PFSK-1 (cell line): ENCODE data around the gene ARHGAP18.

Experiments
- FOXP2 ChIP-seq: optimal IDR thresholded peaks from 2 replicates; pipeline ENCODE3; 2011; ENCODE audit warnings: borderline replicate concordance, control low read depth, inconsistent platforms; ENCODE audit not compliant: insufficient read depth; ENCODE audit errors: extremely low read length, extremely low read depth
- POLR2AphosphoS5 ChIP-seq: IDR thresholded peaks from 2 replicates; pipeline ENCODE4 v1.6.1; 2012; ENCODE audit warnings: low read depth, mild to moderate bottlenecking, control low read depth, low read length, moderate library complexity
- REST ChIP-seq, 2 experiments: IDR thresholded peaks; 2 replicates each; pipeline versions ENCODE4 v1.6.1 to v1.8.0; 2011 to 2012; ENCODE audit warnings: low read depth in 2 of 2, low read length in 2 of 2, control low read depth in 1 of 2, inconsistent platforms in 1 of 2, mild to moderate bottlenecking in 1 of 2, moderate library complexity in 1 of 2; ENCODE audit not compliant: insufficient read depth in 1 of 2
- SIN3A ChIP-seq: IDR thresholded peaks from 2 replicates; pipeline ENCODE4 v1.6.1; 2012; ENCODE audit warnings: mild to moderate bottlenecking, low read length, moderate library complexity, borderline replicate concordance; ENCODE audit not compliant: insufficient read depth
- TAF1 ChIP-seq: IDR thresholded peaks from 2 replicates; pipeline ENCODE4 v1.6.1; 2012; ENCODE audit warnings: low read length, control low read depth, borderline replicate concordance; ENCODE audit not compliant: insufficient read depth

ARHGAP18 gene

GRCh38 chr6:129744880-129745237 is 34.9 kb upstream of the ARHGAP18 start:
- no peak for TF ChIP-seq POLR2AphosphoS5
- no peak for TF ChIP-seq FOXP2
- TF ChIP-seq REST (IDR thresholded peaks at IDR 0.05; ENCODE audit: insufficient read depth in 1 of 2, low read depth in 2 of 2, low read length in 2 of 2): no peak
- TF ChIP-seq SIN3A: no peak
- TF ChIP-seq TAF1: no peak

GRCh38 chr6:129744201-129744879 is 34.4 kb upstream of the ARHGAP18 start:
- TF ChIP-seq TAF1 (no peak), POLR2AphosphoS5 (no peak), FOXP2 (no peak), REST (IDR thresholded peaks at IDR 0.05; ENCODE audit: insufficient read depth in 1 of 2, low read depth in 2 of 2, low read length in 2 of 2) (no peak), SIN3A (no peak; the same call in 1 of the 2 replicates)

- TF ChIP-seq SIN3A (no peak), POLR2AphosphoS5 (no peak), REST (IDR thresholded peaks at IDR 0.05; ENCODE audit: insufficient read depth in 1 of 2, low read depth in 2 of 2, low read length in 2 of 2) (no peak), FOXP2 (no peak), TAF1 (no peak)
These were observed 30.0 kb upstream of the ARHGAP18 start for GRCh38 chr6:129740013-129740412.

- TF ChIP-seq TAF1: no peak
- TF ChIP-seq POLR2AphosphoS5: no peak
- no peak for TF ChIP-seq SIN3A
- no peak for TF ChIP-seq FOXP2
- TF ChIP-seq REST (IDR thresholded peaks at IDR 0.05; ENCODE audit: insufficient read depth in 1 of 2, low read depth in 2 of 2, low read length in 2 of 2): no peak
These were observed 26.1 kb upstream of the ARHGAP18 start for GRCh38 chr6:129736105-129736504.

- no peak for TF ChIP-seq SIN3A
- no peak for TF ChIP-seq FOXP2
- no peak for TF ChIP-seq REST (IDR thresholded peaks at IDR 0.05; ENCODE audit: insufficient read depth in 1 of 2, low read depth in 2 of 2, low read length in 2 of 2)
- no peak for TF ChIP-seq TAF1
These were observed 23.3 kb upstream of the ARHGAP18 start for GRCh38 chr6:129733290-129733689.
